OCI-LY7 (cell line): ENCODE measurements around the gene TAT. TPM values are rescaled to one million over a fixed set of nuclear protein-coding genes. Genes with fewer than 3 reads are reported as not detected.
"Not testable (repeated sequence)": the region's sequence is repeated elsewhere in the genome, so short reads cannot be mapped to it uniquely, and the experiment has no call there.

Experiments
- BruUV-seq: library from RNA; stranded (reverse); fragments of 400-500 nt; replicated peaks from 2 replicates; lab custom pipeline; 2021; lab: Mats Ljungman, UMichigan
- CTCF ChIA-PET: fragments of 300-600 bp; sonication (Branson Sonifier 250); formaldehyde crosslinking; loops from one replicate; lab custom pipeline; 2022; ENCODE audit warnings: antibody characterized with exemption; ENCODE audit not compliant: unreplicated experiment; lab: Charles Lee
- POLR2A ChIA-PET: fragments of 300-600 bp; sonication (Branson Sonifier 250); formaldehyde crosslinking; loops from one replicate; lab custom pipeline; 2022; ENCODE audit warnings: antibody characterized with exemption; lab: Charles Lee
- DNase-seq: peaks from one replicate; pipeline ENCODE4 v3.0.0-alpha.2; 2015; ENCODE audit warnings: low spot score
- H2AFZ ChIP-seq: fragments of 200-600 bp; sonication (generic), shearing (Covaris generic); 2 replicates; pipeline ENCODE4 v1.6.1; 2014; ENCODE audit warnings: mild to moderate bottlenecking, antibody characterized with exemption, low read length, moderate library complexity
- H3K27ac ChIP-seq: fragments of 200-600 bp; sonication (generic); 2 replicates; pipeline ENCODE4 v1.5.1; 2014; ENCODE audit warnings: mixed run types, low read depth, mild to moderate bottlenecking, moderate library complexity, low read length, inconsistent platforms; ENCODE audit not compliant: poor library complexity, severe bottlenecking
- H3K36me3 ChIP-seq: fragments of 200-600 bp; sonication (generic); 2 replicates; pipeline ENCODE4 v1.6.1; 2014; ENCODE audit warnings: mild to moderate bottlenecking, antibody characterized with exemption, low read length, moderate library complexity, mixed read lengths; ENCODE audit not compliant: insufficient read depth
- H3K4me1 ChIP-seq: fragments of 200-600 bp; sonication (generic); 2 replicates; pipeline ENCODE4 v1.5.1; 2014; ENCODE audit warnings: mild to moderate bottlenecking, low read length; ENCODE audit not compliant: insufficient read depth, poor library complexity, severe bottlenecking
- H3K4me2 ChIP-seq: fragments of 200-600 bp; sonication (generic); 2 replicates; pipeline ENCODE4 v1.6.1; 2014; ENCODE audit warnings: mild to moderate bottlenecking, low read length
- H3K4me3 ChIP-seq: fragments of 200-600 bp; sonication (generic); 2 replicates; pipeline ENCODE4 v1.5.1; 2014; ENCODE audit warnings: mild to moderate bottlenecking, low read depth, low read length; ENCODE audit not compliant: poor library complexity, severe bottlenecking
- H3K79me2 ChIP-seq: fragments of 200-600 bp; sonication (generic); 2 replicates; pipeline ENCODE4 v1.6.1; 2016; ENCODE audit warnings: low read depth, mild to moderate bottlenecking, low read length, moderate library complexity, mixed read lengths; ENCODE audit not compliant: insufficient read depth
- H3K9me2 ChIP-seq: fragments of 200-600 bp; sonication (generic); 2 replicates; pipeline ENCODE4 v1.6.1; 2016; ENCODE audit warnings: mild to moderate bottlenecking, low read length, mixed read lengths; ENCODE audit not compliant: insufficient read depth
- H3K9me3 ChIP-seq: fragments of 200-600 bp; sonication (generic); 2 replicates; pipeline ENCODE4 v1.6.1; 2014; ENCODE audit warnings: mild to moderate bottlenecking, mixed run types, low read length, mixed read lengths
- H4K20me1 ChIP-seq: fragments of 200-600 bp; sonication (generic); 2 replicates; pipeline ENCODE4 v1.6.1; 2014; ENCODE audit warnings: mild to moderate bottlenecking, antibody characterized with exemption, low read length, moderate library complexity, mixed read lengths; ENCODE audit not compliant: insufficient read depth
- CTCF ChIP-seq: fragments of 200-600 bp; sonication (generic); conservative IDR thresholded peaks from 2 replicates; pipeline ENCODE4 v1.5.1; 2014; ENCODE audit warnings: mild to moderate bottlenecking, antibody characterized with exemption, low read length, moderate library complexity, mixed read lengths
- EZH2phosphoT487 ChIP-seq: fragments of 200-600 bp; sonication (generic); IDR thresholded peaks from 2 replicates; pipeline ENCODE4 v1.6.1; 2018; ENCODE audit warnings: low read depth, borderline replicate concordance, mild to moderate bottlenecking, mixed run types, antibody characterized with exemption, low read length, moderate library complexity, mixed read lengths
- intact Hi-C: fragments of 100-400 bp; cut with micrococcal nuclease; formaldehyde crosslinking; loops from one replicate; pipeline ENCODE4 v1.10.0; 2022; ENCODE audit not compliant: unreplicated experiment
- total RNA-seq, 2 experiments: library from RNA; depleted of rRNA in 1 of 2; stranded (reverse); fragments of >200 nt in 1 of 2; shearing (Covaris generic) in 1 of 2; gene quantifications; 2 replicates each; pipeline ENCODE4 v1.2.3, GENCODE V29; 2014 to 2022

TAT gene
- total RNA-seq, 2 experiments from 2014 or later, result not detected

- CTCF ChIA-PET, result interaction anchor here (0.7 to 2.2 kb wide), 8 partner anchors 34 to 357 kb away, joined by 3 to 28 read pairs (median 4); partner anchors contain the start of gene TAT
- intact Hi-C loops, result loop anchor here (5.0 kb wide), 1 partner anchor 137 kb away; no protein-coding TSS in a partner anchor
- H3K27ac ChIP-seq, result no peak overlapping the region
Measured at GRCh38 chr16:71610447-71610846, 33.6 kb upstream of the TAT start.

GRCh38 chr16:71609066-71609465, 32.2 kb upstream of the TAT start:
- intact Hi-C loops, result no loop called here
- Histone ChIP-seq H2AFZ (no peak overlapping the region), H3K79me2 (no peaks in the 10 kb centered on the region), H3K4me1 (no peaks in the 10 kb centered on the region), H3K4me2 (no peak overlapping the region), H3K9me3 (no peaks in the 10 kb centered on the region), H3K4me3 (no peak overlapping the region), H3K9me2 (no peaks in the 10 kb centered on the region), H4K20me1 (no peaks in the 10 kb centered on the region), H3K36me3 (no peaks in the 10 kb centered on the region), H3K27ac (no peak overlapping the region)
- CTCF ChIA-PET, result no interaction called here
- no TSS peak for BruUV-seq
- POLR2A ChIA-PET, result interaction anchor here (0.6 to 1.0 kb wide), 6 partner anchors 52 to 1784 kb away, joined by 3 to 10 read pairs (median 4); no protein-coding TSS in a partner anchor
- DNase-seq, result no peak
- TF ChIP-seq CTCF (no peak), EZH2phosphoT487 (no peak)

More at GRCh38 chr16:71610447-71610846, 33.6 kb upstream of the TAT start:
- Histone ChIP-seq H3K9me2 (no peaks in the 10 kb centered on the region), H3K9me3 (no peaks in the 10 kb centered on the region), H3K4me1 (no peaks in the 10 kb centered on the region), H3K4me2 (0 out of 2 replicates have a peak overlapping the region, but pooled peaks have one; percentile 61), H3K36me3 (no peaks in the 10 kb centered on the region), H4K20me1 (no peaks in the 10 kb centered on the region), H2AFZ (peak overlapping the region; percentile 22; the same call in 1 of the 2 replicates), H3K79me2 (no peaks in the 10 kb centered on the region), H3K4me3 (no peak overlapping the region)
- TF ChIP-seq EZH2phosphoT487, result no peak
- POLR2A ChIA-PET, result interaction anchor here (1.2 to 1.5 kb wide), 3 partner anchors 36 to 45 kb away, joined by 5 to 9 read pairs (median 7); no protein-coding TSS in a partner anchor
- no peak for DNase-seq
- no TSS peak for BruUV-seq

- CTCF ChIA-PET, result no interaction called here
- BruUV-seq, result no TSS peak
Measured at GRCh38 chr16:71600822-71601221, 23.9 kb upstream of the TAT start.

GRCh38 chr16:71598426-71598825, 21.5 kb upstream of the TAT start:
- H3K9me2 ChIP-seq, H3K79me2 ChIP-seq, CTCF ChIA-PET, H2AFZ ChIP-seq, DNase-seq, intact Hi-C loops, H3K27ac ChIP-seq, BruUV-seq, H3K4me3 ChIP-seq, H3K4me1 ChIP-seq, H4K20me1 ChIP-seq, H3K4me2 ChIP-seq, H3K36me3 ChIP-seq, POLR2A ChIA-PET, H3K9me3 ChIP-seq: not testable (repeated sequence)

More at GRCh38 chr16:71600822-71601221, 23.9 kb upstream of the TAT start:
- H3K9me3 ChIP-seq, result no peaks in the 10 kb centered on the region
- H3K4me1 ChIP-seq, result no peaks in the 10 kb centered on the region
- H2AFZ ChIP-seq, result no peak overlapping the region
- intact Hi-C loops, result no loop called here
- H3K4me2 ChIP-seq, result no peak overlapping the region
- no peak overlapping the region for H3K27ac ChIP-seq
- TF ChIP-seq CTCF, result no peak
- TF ChIP-seq EZH2phosphoT487, result no peak
- POLR2A ChIA-PET, result no interaction called here
- H3K36me3 ChIP-seq, result no peaks in the 10 kb centered on the region
- H3K9me2 ChIP-seq, result no peaks in the 10 kb centered on the region
- no peak overlapping the region for H3K4me3 ChIP-seq
- no peak for DNase-seq
- no peaks in the 10 kb centered on the region for H3K79me2 ChIP-seq
- H4K20me1 ChIP-seq, result no peaks in the 10 kb centered on the region

- CTCF ChIA-PET, H2AFZ ChIP-seq, intact Hi-C loops, H3K36me3 ChIP-seq, H3K4me3 ChIP-seq, H3K27ac ChIP-seq, H3K9me2 ChIP-seq, H3K4me2 ChIP-seq, H3K4me1 ChIP-seq, H4K20me1 ChIP-seq, H3K79me2 ChIP-seq, BruUV-seq, H3K9me3 ChIP-seq, DNase-seq: not testable (repeated sequence)
- POLR2A ChIA-PET, result interaction anchor here (0.6 kb wide), 1 partner anchor 104 kb away, joined by 4 read pairs; no protein-coding TSS in a partner anchor
Measured at GRCh38 chr16:71595340-71595826, 18.5 kb upstream of the TAT start.
